GM18526 (cell line): ENCODE results near the gene TREML1.

ENCODE experiments used
- POLR2A ChIP-seq: IDR thresholded peaks from 3 replicates; pipeline ENCODE4 v1.6.1; 2011; ENCODE audit not compliant: insufficient read length; ENCODE audit errors: extremely low read depth

Gene TREML1

DNA sequence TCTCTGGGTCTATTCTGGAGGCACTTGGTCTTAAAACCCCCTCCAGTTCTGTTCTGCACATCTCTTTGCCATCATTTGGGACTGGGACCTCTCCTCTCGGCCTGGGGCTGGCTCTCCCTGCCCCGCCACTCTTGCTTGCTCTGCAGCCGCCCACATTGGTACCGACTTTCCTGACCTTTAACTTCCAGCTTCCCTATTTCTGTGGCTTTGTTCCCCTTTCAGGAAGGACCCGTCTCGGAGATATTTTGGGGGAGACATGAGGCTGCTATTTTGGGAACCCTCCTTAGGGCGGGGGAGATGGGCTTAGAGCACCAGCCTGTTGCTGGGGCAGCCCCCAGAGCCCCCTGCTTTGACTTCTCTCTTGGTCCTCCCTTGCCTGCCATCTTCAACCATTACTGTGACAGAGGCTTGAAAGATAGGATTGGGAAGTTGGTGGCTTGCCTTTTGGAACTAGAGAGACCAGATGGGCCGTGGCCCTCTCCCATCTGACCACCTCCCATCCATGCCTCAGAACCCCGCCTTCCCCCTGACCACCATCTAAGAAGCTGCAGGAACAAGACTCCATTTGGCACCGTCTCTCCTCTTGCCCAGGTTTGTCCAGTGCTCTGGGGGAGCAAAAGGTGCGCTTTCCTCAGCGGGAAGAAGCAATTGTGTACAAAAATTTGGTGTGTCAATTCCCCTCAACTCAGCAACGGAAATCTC, 7.9 kb upstream of the TREML1 start:
- no peak for TF ChIP-seq POLR2A

GRCh38 chr6:41161380-41161779, 7.2 kb upstream of the TREML1 start:
- TF ChIP-seq POLR2A = no peak

- no peak for TF ChIP-seq POLR2A
These were observed 6.8 kb upstream of the TREML1 start for GRCh38 chr6:41160933-41161332.

- no peak for TF ChIP-seq POLR2A
These were observed 5.4 kb upstream of the TREML1 start for GRCh38 chr6:41159415-41160082.

DNA sequence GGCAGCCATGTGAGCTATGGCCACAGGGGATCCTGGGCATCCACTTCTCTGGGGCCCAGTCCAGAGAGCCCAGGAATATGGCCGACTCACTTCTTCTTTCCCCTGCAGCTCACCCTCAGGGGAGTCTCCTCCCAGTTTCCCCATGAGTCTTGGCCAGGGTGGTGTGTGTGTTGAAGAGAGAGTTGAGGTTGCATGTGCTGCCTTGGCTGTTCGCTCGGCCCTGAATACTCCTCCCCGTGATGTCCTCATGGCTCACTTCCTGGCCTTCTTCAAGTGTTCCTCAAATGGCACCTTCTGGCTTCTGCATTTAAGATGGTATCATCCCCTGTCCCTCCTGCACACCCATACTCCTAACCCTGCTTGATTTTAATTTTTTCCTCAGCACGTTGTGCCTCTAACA, 3.2 kb upstream of the TREML1 start:
- TF ChIP-seq POLR2A = no peak

- TF ChIP-seq POLR2A = no peak
These were observed 2.6 kb upstream of the TREML1 start for GRCh38 chr6:41156771-41157170.

DNA sequence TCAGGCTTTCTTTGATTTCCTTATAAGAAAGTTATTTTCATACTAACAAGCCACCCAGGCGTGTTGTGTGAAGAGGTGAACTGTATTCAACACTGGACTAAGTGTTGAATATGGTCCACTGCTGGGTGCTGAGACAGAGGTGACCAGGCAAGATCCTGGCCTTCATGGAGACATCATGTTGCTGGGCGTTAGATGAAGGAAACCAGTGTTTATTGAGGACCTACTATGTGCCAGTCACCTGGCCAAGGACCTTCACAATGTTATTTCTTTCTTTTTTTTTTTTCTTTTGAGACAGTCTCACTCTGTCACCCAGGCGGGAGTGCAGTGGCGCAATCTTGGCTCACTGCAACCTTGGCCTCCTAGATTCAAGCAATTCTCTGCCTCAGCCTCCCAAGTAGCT, 1.9 kb upstream of the TREML1 start:
- TF ChIP-seq POLR2A = no peak

GRCh38 chr6:41155132-41155805, 1.1 kb upstream of the TREML1 start:
- no peak for TF ChIP-seq POLR2A

- no peak for TF ChIP-seq POLR2A
These were observed 696 bp downstream of the TREML1 start for GRCh38 chr6:41153451-41153850.

DNA sequence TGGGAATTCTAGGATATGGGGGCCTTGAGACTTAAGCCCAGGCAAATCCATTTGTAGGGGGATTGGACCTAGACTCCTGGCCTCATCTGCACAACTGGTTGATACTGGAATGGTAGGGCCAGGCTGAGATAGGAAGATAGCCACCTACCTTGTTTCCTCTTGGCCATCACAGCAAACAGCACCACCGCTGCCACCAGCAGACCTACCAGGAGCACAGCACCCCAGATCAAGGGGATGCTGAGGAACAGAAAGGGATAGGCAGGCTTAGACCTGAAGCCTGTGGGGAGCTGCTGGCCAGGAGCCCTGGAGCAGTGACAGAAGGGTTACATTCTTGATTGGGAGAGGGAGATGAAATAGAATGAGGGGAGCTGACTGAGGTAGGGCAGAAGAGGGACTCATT, 3.5 kb downstream of the TREML1 start:
- no peak for TF ChIP-seq POLR2A

GRCh38 chr6:41147917-41148316, 6.2 kb downstream of the TREML1 start:
- TF ChIP-seq POLR2A = no peak

GRCh38 chr6:41136911-41137310, 17.2 kb downstream of the TREML1 start:
- no peak for TF ChIP-seq POLR2A

DNA sequence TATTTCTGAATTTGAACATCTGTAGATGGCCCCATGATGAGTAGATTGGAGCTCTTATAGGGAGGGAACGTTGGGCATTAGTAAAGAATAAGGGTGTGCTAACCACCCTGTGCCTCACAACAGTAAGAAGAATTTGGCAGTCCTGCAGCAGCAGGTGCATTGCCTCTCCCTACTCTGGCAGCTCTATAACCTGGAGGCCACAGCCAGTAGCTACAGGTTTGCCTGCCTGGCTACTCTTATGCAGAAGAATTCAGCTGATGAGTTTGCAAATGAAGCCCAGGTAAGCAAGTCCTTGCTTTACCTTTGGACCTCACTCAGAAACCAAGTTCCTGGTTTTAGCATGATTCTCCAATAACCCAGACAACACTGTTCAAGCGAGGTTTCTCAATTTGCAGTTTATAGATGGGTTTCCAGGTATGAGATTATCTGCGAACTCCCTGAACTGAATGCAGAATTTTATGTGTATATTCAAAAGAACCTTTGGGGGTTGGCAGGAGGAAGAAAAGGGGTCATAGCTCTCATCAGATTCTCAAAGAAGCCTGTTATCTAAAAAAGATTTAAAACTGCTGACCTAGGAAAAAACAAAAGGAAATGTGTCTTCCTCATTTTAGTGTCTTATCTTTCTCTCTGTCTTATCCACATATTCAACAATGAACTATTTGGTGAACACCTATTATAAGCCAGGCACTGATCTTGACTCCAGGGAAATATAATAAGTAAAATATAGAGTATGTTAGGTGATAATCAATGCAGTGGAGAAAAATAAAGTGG, 18.9 kb downstream of the TREML1 start:
- TF ChIP-seq POLR2A = no peak

DNA sequence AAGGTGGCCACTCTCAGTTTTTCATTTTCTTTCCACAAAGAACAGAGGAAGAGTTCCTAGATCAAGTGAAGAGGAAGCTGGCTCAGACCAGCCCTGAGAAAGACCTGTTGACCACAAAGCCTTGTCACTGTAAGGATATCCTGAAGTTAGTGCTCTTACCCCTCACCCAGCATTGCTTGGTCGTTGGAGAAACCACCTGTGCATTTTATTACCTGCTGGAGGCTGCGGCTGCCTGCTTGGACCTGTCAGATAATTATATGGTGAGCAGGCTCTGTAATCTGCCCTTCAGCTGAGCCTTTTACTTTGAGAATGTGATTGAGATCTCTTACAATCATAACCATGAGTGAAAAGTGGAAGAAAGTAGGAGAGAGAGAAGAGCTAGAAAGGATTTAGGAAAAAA, 21.9 kb downstream of the TREML1 start:
- no peak for TF ChIP-seq POLR2A

- no peak for TF ChIP-seq POLR2A
These were observed 28.9 kb downstream of the TREML1 start for GRCh38 chr6:41125282-41125681.

DNA sequence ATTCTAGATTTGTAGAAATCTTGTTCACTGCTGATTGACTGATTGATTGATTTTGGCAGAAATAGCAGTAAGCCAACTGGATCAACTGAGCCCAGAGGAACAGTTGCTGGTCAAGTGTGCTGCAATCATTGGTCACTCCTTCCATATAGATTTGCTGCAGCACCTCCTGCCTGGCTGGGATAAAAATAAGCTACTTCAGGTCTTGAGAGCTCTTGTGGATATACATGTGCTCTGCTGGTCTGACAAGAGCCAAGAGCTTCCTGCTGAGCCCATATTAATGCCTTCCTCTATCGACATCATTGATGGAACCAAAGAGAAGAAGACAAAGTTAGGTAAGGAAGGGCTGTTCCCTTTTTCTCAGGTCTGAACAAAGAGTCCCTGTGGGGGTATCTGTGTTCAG, 31.2 kb downstream of the TREML1 start:
- no peak for TF ChIP-seq POLR2A
